ENCODE measurements around the gene PODN.

GRCh38 chr1:53085405-53085804, 23.4 kb downstream of the PODN start:
- TF ChIP-seq CTCF (conservative IDR thresholded peaks at IDR 0.05; ENCODE audit: low read depth, low read length) (no peak), SMC3 (IDR thresholded peaks at IDR 0.05; ENCODE audit: low read depth, low read length) (no peak), BHLHE40 (IDR thresholded peaks at IDR 0.05; ENCODE audit: low read depth, low read length) (no peak), MXI1 (IDR thresholded peaks at IDR 0.05; ENCODE audit: borderline replicate concordance, low read depth, low read length) (no peak), RAD21 (IDR thresholded peaks at IDR 0.05; ENCODE audit: low read length) (no peak)
